Measurements from ENCODE around the gene STARD3.
A peak's percentile ranks its signal among the peaks of the same experiment; 100 is the strongest.

STARD3 gene

GRCh38 chr17:39626171-39627046 lies 10.5 kb upstream of the STARD3 start, which contains the start of gene PPP1R1B:
Gene PPP1R1B, plus strand, starts transcription at chr17:39626952. Its CDS starts 441 bp downstream, at chr17:39627393.
- Histone ChIP-seq H3K4me1 (ENCODE audit: control insufficient read depth in 1 of 2, insufficient read depth in 2 of 2, low read length in 2 of 2) (peaks cover 5 to 14% of the 10 kb centered on the region in 2 donors), H3K36me3 (ENCODE audit: control insufficient read depth in 1 of 2, insufficient read depth in 2 of 2, low read length in 2 of 2) (no peaks in the 10 kb centered on the region), H3K27ac (ENCODE audit: low read length) (peak within 1 kb of the TSS; percentile 82), H3K9me3 (ENCODE audit: control insufficient read depth in 1 of 2, low read length in 2 of 2) (no peaks in the 10 kb centered on the region), H3K4me3 (ENCODE audit: low read depth in 1 of 2, low read length in 2 of 2) (peak within 1 kb of the TSS; percentile 46 to 49), H3K27me3 (ENCODE audit: low read depth, low read length) (peaks cover 27% of the 10 kb centered on the region)

- no peaks in the 10 kb centered on the region for H3K9me3 ChIP-seq (ENCODE audit: control insufficient read depth in 1 of 2, low read length in 2 of 2)
- H3K27me3 ChIP-seq (ENCODE audit: low read depth, low read length), result peaks cover 27% of the 10 kb centered on the region
- H3K27ac ChIP-seq (ENCODE audit: low read length), result peak overlapping the region; percentile 82
- peak overlapping the region; percentile 46 to 49 for H3K4me3 ChIP-seq (ENCODE audit: low read depth in 1 of 2, low read length in 2 of 2)
- H3K4me1 ChIP-seq (ENCODE audit: control insufficient read depth in 1 of 2, insufficient read depth in 2 of 2, low read length in 2 of 2), result peaks cover 3 to 14% of the 10 kb centered on the region in 2 donors
- no peaks in the 10 kb centered on the region for H3K36me3 ChIP-seq (ENCODE audit: control insufficient read depth in 1 of 2, insufficient read depth in 2 of 2, low read length in 2 of 2)
Measured at GRCh38 chr17:39627047-39627711, 9.8 kb upstream of the STARD3 start.

- Histone ChIP-seq H3K9me3 (ENCODE audit: control insufficient read depth in 1 of 2, low read length in 2 of 2) (no peaks in the 10 kb centered on the region), H3K36me3 (ENCODE audit: control insufficient read depth in 1 of 2, insufficient read depth in 2 of 2, low read length in 2 of 2) (no peaks in the 10 kb centered on the region), H3K27ac (ENCODE audit: low read length) (peak overlapping the region; percentile 82), H3K4me1 (ENCODE audit: control insufficient read depth in 1 of 2, insufficient read depth in 2 of 2, low read length in 2 of 2) (peaks cover 0 to 14% of the 10 kb centered on the region in 2 donors), H3K4me3 (ENCODE audit: low read depth in 1 of 2, low read length in 2 of 2) (peak overlapping the region; percentile 7 to 49), H3K27me3 (ENCODE audit: low read depth, low read length) (peaks cover 27% of the 10 kb centered on the region)
Measured at GRCh38 chr17:39627712-39628516, 9.0 kb upstream of the STARD3 start.

GRCh38 chr17:39628655-39629493 lies 8.1 kb upstream of the STARD3 start:
- Histone ChIP-seq H3K27ac (ENCODE audit: low read length) (peak overlapping the region; percentile 82), H3K27me3 (ENCODE audit: low read depth, low read length) (peaks cover 27% of the 10 kb centered on the region), H3K4me1 (ENCODE audit: control insufficient read depth in 1 of 2, insufficient read depth in 2 of 2, low read length in 2 of 2) (peaks cover 0 to 14% of the 10 kb centered on the region in 2 donors), H3K4me3 (ENCODE audit: low read depth in 1 of 2, low read length in 2 of 2) (peak overlapping the region in 1 of 2 donors; percentile 16), H3K36me3 (ENCODE audit: control insufficient read depth in 1 of 2, insufficient read depth in 2 of 2, low read length in 2 of 2) (no peaks in the 10 kb centered on the region), H3K9me3 (ENCODE audit: control insufficient read depth in 1 of 2, low read length in 2 of 2) (no peaks in the 10 kb centered on the region)

- Histone ChIP-seq H3K4me3 (ENCODE audit: low read depth in 1 of 2, low read length in 2 of 2) (peak overlapping the region in 1 of 2 donors; percentile 16), H3K27ac (ENCODE audit: low read length) (peak overlapping the region; percentile 82), H3K27me3 (ENCODE audit: low read depth, low read length) (peaks cover 27% of the 10 kb centered on the region), H3K36me3 (ENCODE audit: control insufficient read depth in 1 of 2, insufficient read depth in 2 of 2, low read length in 2 of 2) (no peaks in the 10 kb centered on the region), H3K9me3 (ENCODE audit: control insufficient read depth in 1 of 2, low read length in 2 of 2) (no peaks in the 10 kb centered on the region), H3K4me1 (ENCODE audit: control insufficient read depth in 1 of 2, insufficient read depth in 2 of 2, low read length in 2 of 2) (peaks cover 0 to 19% of the 10 kb centered on the region in 2 donors)
Measured at GRCh38 chr17:39629494-39629880, 7.5 kb upstream of the STARD3 start.

- Histone ChIP-seq H3K4me1 (ENCODE audit: control insufficient read depth in 1 of 2, insufficient read depth in 2 of 2, low read length in 2 of 2) (peaks cover 0 to 21% of the 10 kb centered on the region in 2 donors), H3K27me3 (ENCODE audit: low read depth, low read length) (peaks cover 24% of the 10 kb centered on the region), H3K36me3 (ENCODE audit: control insufficient read depth in 1 of 2, insufficient read depth in 2 of 2, low read length in 2 of 2) (no peaks in the 10 kb centered on the region), H3K4me3 (ENCODE audit: low read depth in 1 of 2, low read length in 2 of 2) (peak overlapping the region in 1 of 2 donors; percentile 16), H3K27ac (ENCODE audit: low read length) (peak overlapping the region; percentile 82), H3K9me3 (ENCODE audit: control insufficient read depth in 1 of 2, low read length in 2 of 2) (no peaks in the 10 kb centered on the region)
Measured at GRCh38 chr17:39629898-39630297, 7.0 kb upstream of the STARD3 start.

- H3K27ac ChIP-seq (ENCODE audit: low read length), result peak overlapping the region; percentile 86
- H3K4me1 ChIP-seq (ENCODE audit: control insufficient read depth in 1 of 2, insufficient read depth in 2 of 2, low read length in 2 of 2), result peaks cover 1 to 26% of the 10 kb centered on the region in 2 donors
- H3K4me3 ChIP-seq (ENCODE audit: low read depth in 1 of 2, low read length in 2 of 2), result no peak overlapping the region
- H3K9me3 ChIP-seq (ENCODE audit: control insufficient read depth in 1 of 2, low read length in 2 of 2), result no peaks in the 10 kb centered on the region
- no peaks in the 10 kb centered on the region for H3K36me3 ChIP-seq (ENCODE audit: control insufficient read depth in 1 of 2, insufficient read depth in 2 of 2, low read length in 2 of 2)
- peaks cover 11% of the 10 kb centered on the region for H3K27me3 ChIP-seq (ENCODE audit: low read depth, low read length)
Measured at GRCh38 chr17:39631403-39631802, 5.5 kb upstream of the STARD3 start.

- H3K9me3 ChIP-seq (ENCODE audit: control insufficient read depth in 1 of 2, low read length in 2 of 2), result no peaks in the 10 kb centered on the region
- peak overlapping the region; percentile 86 for H3K27ac ChIP-seq (ENCODE audit: low read length)
- H3K4me3 ChIP-seq (ENCODE audit: low read depth in 1 of 2, low read length in 2 of 2), result peak overlapping the region in 1 of 2 donors; percentile 16
- no peaks in the 10 kb centered on the region for H3K36me3 ChIP-seq (ENCODE audit: control insufficient read depth in 1 of 2, insufficient read depth in 2 of 2, low read length in 2 of 2)
- peaks cover 5% of the 10 kb centered on the region for H3K27me3 ChIP-seq (ENCODE audit: low read depth, low read length)
- peaks cover 5 to 21% of the 10 kb centered on the region in 2 donors for H3K4me1 ChIP-seq (ENCODE audit: control insufficient read depth in 1 of 2, insufficient read depth in 2 of 2, low read length in 2 of 2)
Measured at GRCh38 chr17:39632153-39632941, 4.6 kb upstream of the STARD3 start.

GRCh38 chr17:39633570-39634183 lies 3.3 kb upstream of the STARD3 start:
- Histone ChIP-seq H3K9me3 (ENCODE audit: control insufficient read depth in 1 of 2, low read length in 2 of 2) (no peaks in the 10 kb centered on the region), H3K36me3 (ENCODE audit: control insufficient read depth in 1 of 2, insufficient read depth in 2 of 2, low read length in 2 of 2) (no peaks in the 10 kb centered on the region), H3K27me3 (ENCODE audit: low read depth, low read length) (no peaks in the 10 kb centered on the region), H3K4me1 (ENCODE audit: control insufficient read depth in 1 of 2, insufficient read depth in 2 of 2, low read length in 2 of 2) (peaks cover 5 to 31% of the 10 kb centered on the region in 2 donors), H3K27ac (ENCODE audit: low read length) (peak overlapping the region; percentile 56), H3K4me3 (ENCODE audit: low read depth in 1 of 2, low read length in 2 of 2) (peak overlapping the region in 1 of 2 donors; percentile 7)

Measured in muscle layer of duodenum (tissue), 2 donors.